ENCODE data around the gene MEG3.

MEG3 gene

GRCh38 chr14:100896369-100897060 is 70.6 kb downstream of the MEG3 start:
- no peaks in the 10 kb centered on the region for H4K20me1 ChIP-seq (ENCODE audit: insufficient read depth)
- H3K27me3 ChIP-seq (ENCODE audit: insufficient read depth, low read depth) = peaks cover 37% of the 10 kb centered on the region; the same call in 1 of the 2 replicates
- H3K4me2 ChIP-seq = no peak overlapping the region
- no peaks in the 10 kb centered on the region for H3K36me3 ChIP-seq (ENCODE audit: insufficient read depth)
- no peak overlapping the region for H3K27ac ChIP-seq
- no peaks in the 10 kb centered on the region for H3K4me1 ChIP-seq (ENCODE audit: low read depth, poor library complexity, severe bottlenecking)
- H2AFZ ChIP-seq (ENCODE audit: low read depth) = no peak overlapping the region
- no peak overlapping the region for H3K9ac ChIP-seq
- no peak for TF ChIP-seq CTCF (conservative IDR thresholded peaks at IDR 0.05; ENCODE audit: low read depth, low read length)
- H3K79me2 ChIP-seq (ENCODE audit: insufficient read depth, low read depth) = no peaks in the 10 kb centered on the region
- H3K4me3 ChIP-seq (IDR thresholded peaks at IDR 0.05; ENCODE audit: insufficient read depth, low read depth, low read length) = no peak overlapping the region

GRCh38 chr14:100898465-100898864 is 72.5 kb downstream of the MEG3 start:
- TF ChIP-seq CTCF (conservative IDR thresholded peaks at IDR 0.05; ENCODE audit: low read depth, low read length) = no peak
- no peak overlapping the region for H2AFZ ChIP-seq (ENCODE audit: low read depth)

GRCh38 chr14:100898935-100899883 is 73.3 kb downstream of the MEG3 start:
- Histone ChIP-seq H3K79me2 (ENCODE audit: insufficient read depth, low read depth) (no peaks in the 10 kb centered on the region), H3K27me3 (ENCODE audit: insufficient read depth, low read depth) (peaks cover 52% of the 10 kb centered on the region; the same call in 1 of the 2 replicates), H3K9ac (no peak overlapping the region), H2AFZ (ENCODE audit: low read depth) (no peak overlapping the region), H3K4me3 (IDR thresholded peaks at IDR 0.05; ENCODE audit: insufficient read depth, low read depth, low read length) (no peak overlapping the region), H3K4me1 (ENCODE audit: low read depth, poor library complexity, severe bottlenecking) (no peaks in the 10 kb centered on the region), H4K20me1 (ENCODE audit: insufficient read depth) (no peaks in the 10 kb centered on the region), H3K36me3 (ENCODE audit: insufficient read depth) (no peaks in the 10 kb centered on the region), H3K27ac (no peak overlapping the region), H3K4me2 (no peak overlapping the region)
- no peak for TF ChIP-seq CTCF (conservative IDR thresholded peaks at IDR 0.05; ENCODE audit: low read depth, low read length)

More at GRCh38 chr14:100898465-100898864, 72.5 kb downstream of the MEG3 start:
- Histone ChIP-seq H3K27ac (no peak overlapping the region), H3K9ac (no peak overlapping the region), H3K36me3 (ENCODE audit: insufficient read depth) (no peaks in the 10 kb centered on the region), H3K4me3 (IDR thresholded peaks at IDR 0.05; ENCODE audit: insufficient read depth, low read depth, low read length) (no peak overlapping the region), H3K27me3 (ENCODE audit: insufficient read depth, low read depth) (peaks cover 52% of the 10 kb centered on the region; the same call in 1 of the 2 replicates), H4K20me1 (ENCODE audit: insufficient read depth) (no peaks in the 10 kb centered on the region), H3K4me1 (ENCODE audit: low read depth, poor library complexity, severe bottlenecking) (no peaks in the 10 kb centered on the region), H3K79me2 (ENCODE audit: insufficient read depth, low read depth) (no peaks in the 10 kb centered on the region), H3K4me2 (no peak overlapping the region)

- Histone ChIP-seq H3K4me2 (no peak overlapping the region), H4K20me1 (ENCODE audit: insufficient read depth) (no peaks in the 10 kb centered on the region), H3K4me1 (ENCODE audit: low read depth, poor library complexity, severe bottlenecking) (no peaks in the 10 kb centered on the region), H2AFZ (ENCODE audit: low read depth) (no peak overlapping the region), H3K27ac (no peak overlapping the region), H3K27me3 (ENCODE audit: insufficient read depth, low read depth) (peaks cover 52% of the 10 kb centered on the region; the same call in 1 of the 2 replicates), H3K4me3 (IDR thresholded peaks at IDR 0.05; ENCODE audit: insufficient read depth, low read depth, low read length) (no peak overlapping the region), H3K9ac (no peak overlapping the region), H3K79me2 (ENCODE audit: insufficient read depth, low read depth) (no peaks in the 10 kb centered on the region), H3K36me3 (ENCODE audit: insufficient read depth) (no peaks in the 10 kb centered on the region)
- no peak for TF ChIP-seq CTCF (conservative IDR thresholded peaks at IDR 0.05; ENCODE audit: low read depth, low read length)
Measured at GRCh38 chr14:100899884-100900771, 74.2 kb downstream of the MEG3 start.
